ENCODE results near the gene FAM120A.

FAM120A gene

GRCh38 chr9:93592008-93592642 is 140.6 kb downstream of the FAM120A start:
- DNase-seq = no peak
- TF ChIP-seq GATA1 (IDR thresholded peaks at IDR 0.05; ENCODE audit: low read depth, low read length) (no peak), POLR2A (IDR thresholded peaks at IDR 0.05; ENCODE audit: low read length) (no peak)

DNA sequence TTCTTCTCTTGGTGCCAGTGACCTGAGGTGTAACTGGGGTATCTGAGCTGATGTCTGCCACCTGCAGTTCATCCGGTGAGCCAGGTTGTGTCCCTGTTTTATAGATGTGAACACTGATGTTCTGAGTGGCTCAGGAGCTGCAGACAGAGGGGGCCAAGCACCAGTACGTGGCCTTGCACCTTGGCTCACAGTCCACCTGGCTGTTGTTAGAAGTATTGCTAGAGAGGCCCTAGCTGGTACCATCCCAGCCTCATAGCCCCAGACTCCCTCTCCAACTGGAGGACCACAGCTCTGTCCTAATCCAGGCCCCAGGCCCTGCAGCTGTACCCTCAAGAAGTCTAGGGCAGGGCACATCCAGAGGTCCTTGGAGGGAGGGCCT is 141.1 kb downstream of the FAM120A start:
- TF ChIP-seq POLR2A (IDR thresholded peaks at IDR 0.05; ENCODE audit: low read length) (no peak), GATA1 (IDR thresholded peaks at IDR 0.05; ENCODE audit: low read depth, low read length) (no peak)

DNA sequence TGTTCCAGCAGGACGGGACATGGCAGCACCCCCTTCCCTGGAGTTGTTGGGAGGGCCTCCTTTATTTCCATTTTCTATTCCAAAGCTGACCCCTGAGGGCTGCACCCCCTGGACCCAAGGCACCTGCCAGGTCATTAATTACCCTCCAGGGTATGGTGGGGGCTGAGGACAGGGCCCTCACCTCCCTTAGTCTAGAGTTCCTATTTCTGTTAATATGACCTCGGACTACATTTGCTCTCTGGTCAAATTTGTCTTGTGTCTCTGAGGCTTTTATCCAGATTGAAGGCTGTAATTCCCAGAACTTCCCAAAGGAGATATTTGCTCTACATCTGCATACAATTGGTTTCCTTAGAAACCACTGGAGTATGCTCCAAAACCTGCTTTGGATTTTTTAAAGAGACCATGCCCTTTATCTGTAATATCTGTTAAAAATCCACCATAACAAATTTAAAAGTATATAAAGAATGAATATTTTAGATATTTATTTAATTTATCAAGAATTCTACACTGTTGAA is 141.7 kb downstream of the FAM120A start:
- no peak for TF ChIP-seq GATA1 (IDR thresholded peaks at IDR 0.05; ENCODE audit: low read depth, low read length)
- DNase-seq = no peak

More for the DNA sequence above, 141.1 kb downstream of the FAM120A start:
- peak; percentile 25 for DNase-seq

GRCh38 chr9:93594041-93594756 is 142.7 kb downstream of the FAM120A start:
- TF ChIP-seq GATA1 (IDR thresholded peaks at IDR 0.05; ENCODE audit: low read depth, low read length) (no peak), POLR2A (IDR thresholded peaks at IDR 0.05; ENCODE audit: low read length) (no peak)
- peak; percentile 33 for DNase-seq

DNA sequence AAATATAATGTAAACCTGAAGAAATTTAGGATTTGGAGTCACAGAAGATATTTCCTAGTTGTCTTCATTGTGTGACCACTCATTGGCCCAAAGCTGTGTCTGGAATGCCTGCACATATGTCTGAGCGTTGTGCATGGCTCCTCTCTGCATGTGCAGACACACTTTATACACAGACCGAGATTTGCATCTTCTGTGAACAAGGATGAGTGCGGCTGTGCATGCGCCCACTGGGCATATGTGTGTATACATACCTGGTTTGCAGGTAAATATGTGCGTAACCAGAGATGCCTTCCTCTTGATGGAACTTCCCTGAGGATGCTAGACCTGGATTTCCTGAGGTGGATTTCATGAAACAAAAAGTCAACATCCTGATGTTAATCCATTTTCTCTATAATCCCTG is 144.0 kb downstream of the FAM120A start:
- no peak for DNase-seq
- TF ChIP-seq POLR2A (IDR thresholded peaks at IDR 0.05; ENCODE audit: low read length) (no peak), GATA1 (IDR thresholded peaks at IDR 0.05; ENCODE audit: low read depth, low read length) (no peak)

- no peak for TF ChIP-seq GATA1 (IDR thresholded peaks at IDR 0.05; ENCODE audit: low read depth, low read length)
- no peak for TF ChIP-seq POLR2A (IDR thresholded peaks at IDR 0.05; ENCODE audit: low read length)
Observed at GRCh38 chr9:93595861-93596365, 144.4 kb downstream of the FAM120A start.

DNA sequence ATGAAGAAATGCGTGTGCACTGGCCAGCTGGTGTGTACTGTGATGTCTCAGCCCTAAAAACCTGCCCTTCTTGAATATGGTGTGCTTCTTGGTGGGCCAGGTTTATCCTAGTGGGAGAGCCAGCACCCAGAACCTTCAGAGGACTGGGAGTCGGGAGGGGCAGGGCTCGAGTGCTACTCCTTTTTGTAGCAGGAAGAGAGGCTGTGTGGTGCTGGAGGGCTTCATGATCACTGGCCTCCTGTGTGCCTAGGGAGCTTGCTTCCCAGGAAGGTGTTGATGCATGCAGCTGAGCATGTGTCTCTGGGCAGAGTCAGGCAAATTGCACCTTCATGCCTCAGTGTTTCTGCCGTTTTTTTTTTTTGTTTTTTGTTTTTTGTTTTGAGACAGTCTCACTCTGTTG is 144.9 kb downstream of the FAM120A start:
- TF ChIP-seq POLR2A (IDR thresholded peaks at IDR 0.05; ENCODE audit: low read length) = no peak
- no peak for TF ChIP-seq GATA1 (IDR thresholded peaks at IDR 0.05; ENCODE audit: low read depth, low read length)
- DNase-seq = no peak

More at GRCh38 chr9:93595861-93596365, 144.4 kb downstream of the FAM120A start:
- no peak for DNase-seq

GRCh38 chr9:93597142-93597706 is 145.7 kb downstream of the FAM120A start:
- DNase-seq = no peak
- no peak for TF ChIP-seq GATA1 (IDR thresholded peaks at IDR 0.05; ENCODE audit: low read depth, low read length)

GRCh38 chr9:93597871-93598646 is 146.6 kb downstream of the FAM120A start:
- TF ChIP-seq GATA1 (IDR thresholded peaks at IDR 0.05; ENCODE audit: low read depth, low read length) (no peak), POLR2A (IDR thresholded peaks at IDR 0.05; ENCODE audit: low read length) (no peak)
- DNase-seq = no peak

DNA sequence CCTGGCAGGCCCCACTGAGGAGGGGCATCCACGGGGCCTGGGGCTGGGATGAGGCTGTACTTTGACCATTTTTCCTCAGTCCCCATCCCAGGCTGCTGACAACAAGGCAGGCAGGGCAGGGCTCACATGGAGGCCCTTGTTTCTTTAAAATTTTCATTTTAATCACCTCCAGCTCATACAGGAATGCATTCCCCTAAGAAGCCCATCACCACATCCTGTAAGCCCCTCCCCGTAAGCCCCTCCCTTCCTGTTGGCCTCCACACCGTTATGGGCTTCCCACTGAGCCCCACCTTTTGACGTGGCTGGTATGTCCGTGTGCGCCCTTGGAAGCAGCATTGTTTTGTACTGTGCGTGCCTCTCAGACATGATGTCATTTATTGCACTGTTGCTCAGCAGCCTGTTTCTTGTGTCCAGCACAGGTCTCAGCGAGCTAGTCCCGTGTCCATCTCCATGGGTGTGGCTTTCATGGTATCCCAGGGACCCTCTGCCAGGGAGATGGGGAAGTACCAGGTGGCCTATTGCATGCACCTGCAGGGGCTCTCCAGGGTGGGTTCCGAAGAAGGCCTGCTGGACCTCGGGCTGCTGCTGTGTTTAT is 147.3 kb downstream of the FAM120A start:
- no peak for TF ChIP-seq POLR2A (IDR thresholded peaks at IDR 0.05; ENCODE audit: low read length)
- TF ChIP-seq GATA1 (IDR thresholded peaks at IDR 0.05; ENCODE audit: low read depth, low read length) = no peak

GRCh38 chr9:93599571-93600403 is 148.3 kb downstream of the FAM120A start:
- DNase-seq = no peak
- no peak for TF ChIP-seq POLR2A (IDR thresholded peaks at IDR 0.05; ENCODE audit: low read length)

More for the DNA sequence above, 147.3 kb downstream of the FAM120A start:
- no peak for DNase-seq

- TF ChIP-seq POLR2A (IDR thresholded peaks at IDR 0.05; ENCODE audit: low read length) = no peak
- TF ChIP-seq GATA1 (IDR thresholded peaks at IDR 0.05; ENCODE audit: low read depth, low read length) = no peak
- DNase-seq = peak; percentile 18 to 43
Observed at GRCh38 chr9:93600504-93600903, 149.0 kb downstream of the FAM120A start.

GRCh38 chr9:93601063-93601462 is 149.6 kb downstream of the FAM120A start:
- TF ChIP-seq POLR2A (IDR thresholded peaks at IDR 0.05; ENCODE audit: low read length) (no peak), GATA1 (IDR thresholded peaks at IDR 0.05; ENCODE audit: low read depth, low read length) (no peak)

More at GRCh38 chr9:93601063-93601462, 149.6 kb downstream of the FAM120A start:
- no peak for DNase-seq
